UCSD-AML1 (cell line): ENCODE results near the gene LAPTM5.

Source experiments
- DNase-seq: peaks from one replicate; lab custom pipeline; 2025; ENCODE audit not compliant: unreplicated experiment; lab: John Stamatoyannopoulos, UW

LAPTM5 gene

GRCh38 chr1:30787856-30788495, 30.4 kb upstream of the LAPTM5 start:
- DNase-seq = no peak

GRCh38 chr1:30787266-30787665, 29.7 kb upstream of the LAPTM5 start:
- no peak for DNase-seq

- no peak for DNase-seq
Measured at GRCh38 chr1:30786264-30786991, 28.9 kb upstream of the LAPTM5 start.

GRCh38 chr1:30785714-30786113, 28.1 kb upstream of the LAPTM5 start:
- DNase-seq = no peak

- DNase-seq = no peak
Measured at GRCh38 chr1:30785181-30785580, 27.6 kb upstream of the LAPTM5 start.

GRCh38 chr1:30783256-30783915, 25.8 kb upstream of the LAPTM5 start:
- peak; percentile 41 for DNase-seq

- peak; percentile 64 for DNase-seq
Measured at GRCh38 chr1:30782361-30783255, 25.0 kb upstream of the LAPTM5 start.

- no peak for DNase-seq
Measured at GRCh38 chr1:30781906-30782305, 24.3 kb upstream of the LAPTM5 start.

- no peak for DNase-seq
Measured at GRCh38 chr1:30780409-30780808, 22.8 kb upstream of the LAPTM5 start.

GRCh38 chr1:30779294-30780071, 21.9 kb upstream of the LAPTM5 start:
- DNase-seq = peak; percentile 88

- no peak for DNase-seq
Measured at GRCh38 chr1:30778979-30779293, 21.4 kb upstream of the LAPTM5 start.

- DNase-seq = peak; percentile 48
Measured at GRCh38 chr1:30778154-30778978, 20.8 kb upstream of the LAPTM5 start.

GRCh38 chr1:30777904-30778153, 20.3 kb upstream of the LAPTM5 start:
- DNase-seq = no peak

GRCh38 chr1:30777060-30777903, 19.7 kb upstream of the LAPTM5 start:
- no peak for DNase-seq

GRCh38 chr1:30776097-30777059, 18.8 kb upstream of the LAPTM5 start:
- DNase-seq = no peak

- no peak for DNase-seq
Measured at GRCh38 chr1:30775433-30775975, 17.9 kb upstream of the LAPTM5 start.

GRCh38 chr1:30774550-30775432, 17.2 kb upstream of the LAPTM5 start:
- DNase-seq = no peak
